Nephron progenitor cell (in vitro differentiated cells): Measurements from ENCODE around the gene SLC12A9.
A peak's percentile ranks its signal among the peaks of the same experiment; 100 is the strongest.

Experiments used
- DNase-seq: peaks from one replicate; pipeline ENCODE4 v3.0.0; 2021
- H3K27ac Mint-ChIP-seq: 2 replicates; pipeline ENCODE4 v1.8.0; 2021; ENCODE audit warnings: mild to moderate bottlenecking, moderate library complexity, mixed read lengths
- H3K27me3 Mint-ChIP-seq: 2 replicates; pipeline ENCODE4 v1.8.0; 2021; ENCODE audit warnings: mild to moderate bottlenecking, low read depth, mixed read lengths; ENCODE audit not compliant: poor library complexity
- H3K36me3 Mint-ChIP-seq: 2 replicates; pipeline ENCODE4 v1.8.0; 2021; ENCODE audit warnings: low read depth, mixed read lengths
- H3K4me1 Mint-ChIP-seq: 2 replicates; pipeline ENCODE4 v1.8.0; 2021; ENCODE audit warnings: mixed read lengths
- H3K4me3 Mint-ChIP-seq: 2 replicates; pipeline ENCODE4 v1.8.0; 2021; ENCODE audit warnings: mild to moderate bottlenecking, moderate library complexity, mixed read lengths
- H3K9me3 Mint-ChIP-seq: 2 replicates; pipeline ENCODE4 v1.8.0; 2021; ENCODE audit warnings: mild to moderate bottlenecking, moderate library complexity, mixed read lengths
- CTCF ChIP-seq: fragments of 200-600 bp; sonication (generic); IDR thresholded peaks from 2 replicates; pipeline ENCODE4 v1.5.0; 2021; ENCODE audit warnings: antibody characterized with exemption

Gene SLC12A9

GRCh38 chr7:100855515-100855914 lies 3.0 kb downstream of the SLC12A9 start:
- H3K36me3 Mint-ChIP-seq, result no peaks in the 10 kb centered on the region
- no peak overlapping the region for H3K4me3 Mint-ChIP-seq
- TF ChIP-seq CTCF, result no peak
- peaks cover 18% of the 10 kb centered on the region for H3K4me1 Mint-ChIP-seq
- H3K27me3 Mint-ChIP-seq, result peaks cover 4% of the 10 kb centered on the region
- H3K27ac Mint-ChIP-seq, result no peak overlapping the region
- H3K9me3 Mint-ChIP-seq, result no peaks in the 10 kb centered on the region
- DNase-seq, result no peak

GRCh38 chr7:100856871-100857282 lies 4.4 kb downstream of the SLC12A9 start:
- Mint-ChIP-seq H3K9me3 (no peaks in the 10 kb centered on the region), H3K4me3 (no peak overlapping the region), H3K36me3 (no peaks in the 10 kb centered on the region), H3K27ac (no peak overlapping the region), H3K4me1 (peaks cover 15% of the 10 kb centered on the region), H3K27me3 (peaks cover 4% of the 10 kb centered on the region)
- no peak for TF ChIP-seq CTCF
- DNase-seq, result peak; percentile 16

GRCh38 chr7:100859856-100860255 lies 7.3 kb downstream of the SLC12A9 start:
- Mint-ChIP-seq H3K4me1 (peaks cover 6% of the 10 kb centered on the region), H3K4me3 (no peak overlapping the region), H3K27me3 (no peaks in the 10 kb centered on the region), H3K36me3 (peaks cover 10% of the 10 kb centered on the region), H3K9me3 (no peaks in the 10 kb centered on the region), H3K27ac (no peak overlapping the region)
- DNase-seq, result no peak
- TF ChIP-seq CTCF, result no peak

GRCh38 chr7:100860702-100861615 lies 8.4 kb downstream of the SLC12A9 start:
- H3K4me1 Mint-ChIP-seq, result peaks cover 10% of the 10 kb centered on the region
- DNase-seq, result no peak
- H3K36me3 Mint-ChIP-seq, result peaks cover 10% of the 10 kb centered on the region
- H3K27me3 Mint-ChIP-seq, result no peaks in the 10 kb centered on the region
- no peak overlapping the region for H3K4me3 Mint-ChIP-seq
- H3K9me3 Mint-ChIP-seq, result no peaks in the 10 kb centered on the region
- no peak for TF ChIP-seq CTCF
- H3K27ac Mint-ChIP-seq, result no peak overlapping the region

GRCh38 chr7:100861616-100861985 lies 9.1 kb downstream of the SLC12A9 start:
- no peaks in the 10 kb centered on the region for H3K27me3 Mint-ChIP-seq
- H3K36me3 Mint-ChIP-seq, result peaks cover 10% of the 10 kb centered on the region
- TF ChIP-seq CTCF, result no peak
- H3K9me3 Mint-ChIP-seq, result no peaks in the 10 kb centered on the region
- no peak overlapping the region for H3K27ac Mint-ChIP-seq
- DNase-seq, result no peak
- H3K4me3 Mint-ChIP-seq, result no peak overlapping the region
- peaks cover 11% of the 10 kb centered on the region for H3K4me1 Mint-ChIP-seq
